PFSK-1 (cell line): Measurements from ENCODE around the gene RGS6.

ENCODE experiments used
- FOXP2 ChIP-seq: optimal IDR thresholded peaks from 2 replicates; pipeline ENCODE3; 2011; ENCODE audit warnings: borderline replicate concordance, control low read depth, inconsistent platforms; ENCODE audit not compliant: insufficient read depth; ENCODE audit errors: extremely low read length, extremely low read depth
- POLR2AphosphoS5 ChIP-seq: IDR thresholded peaks from 2 replicates; pipeline ENCODE4 v1.6.1; 2012; ENCODE audit warnings: low read depth, mild to moderate bottlenecking, control low read depth, low read length, moderate library complexity
- REST ChIP-seq, 2 experiments: IDR thresholded peaks; 2 replicates each; pipeline versions ENCODE4 v1.6.1 to v1.8.0; 2011 to 2012; ENCODE audit warnings: low read depth in 2 of 2, low read length in 2 of 2, control low read depth in 1 of 2, inconsistent platforms in 1 of 2, mild to moderate bottlenecking in 1 of 2, moderate library complexity in 1 of 2; ENCODE audit not compliant: insufficient read depth in 1 of 2
- SIN3A ChIP-seq: IDR thresholded peaks from 2 replicates; pipeline ENCODE4 v1.6.1; 2012; ENCODE audit warnings: mild to moderate bottlenecking, low read length, moderate library complexity, borderline replicate concordance; ENCODE audit not compliant: insufficient read depth
- TAF1 ChIP-seq: IDR thresholded peaks from 2 replicates; pipeline ENCODE4 v1.6.1; 2012; ENCODE audit warnings: low read length, control low read depth, borderline replicate concordance; ENCODE audit not compliant: insufficient read depth

RGS6 gene

DNA sequence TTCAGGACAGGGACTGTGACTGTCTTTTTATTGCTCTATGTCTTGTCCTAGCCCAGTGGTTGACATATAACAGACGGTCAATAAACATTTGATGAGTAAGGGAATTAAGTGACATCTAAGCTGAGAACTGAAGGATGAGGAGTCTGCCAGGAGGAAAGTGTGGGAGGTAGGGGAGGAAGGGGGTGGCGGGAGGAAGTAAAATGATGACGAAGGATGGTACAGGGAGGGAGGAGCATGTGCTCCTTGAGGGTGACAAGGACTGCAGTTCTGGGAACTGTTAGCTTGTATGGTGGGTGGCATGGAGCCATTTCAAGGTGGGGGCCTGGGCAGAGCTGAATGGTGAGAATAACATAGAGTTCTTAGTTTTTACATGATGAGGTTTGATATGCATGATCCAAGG, 64.4 kb downstream of the RGS6 start:
- TF ChIP-seq SIN3A: no peak
- no peak for TF ChIP-seq FOXP2
- no peak for TF ChIP-seq REST (IDR thresholded peaks at IDR 0.05; ENCODE audit: insufficient read depth in 1 of 2, low read depth in 2 of 2, low read length in 2 of 2)
- no peak for TF ChIP-seq TAF1
- no peak for TF ChIP-seq POLR2AphosphoS5

- TF ChIP-seq FOXP2: no peak
- TF ChIP-seq TAF1: no peak
- TF ChIP-seq REST (IDR thresholded peaks at IDR 0.05; ENCODE audit: insufficient read depth in 1 of 2, low read depth in 2 of 2, low read length in 2 of 2): no peak
- TF ChIP-seq POLR2AphosphoS5: no peak
- TF ChIP-seq SIN3A: no peak
Measured at GRCh38 chr14:72000907-72001306, 68.7 kb downstream of the RGS6 start.

GRCh38 chr14:72002731-72003130, 70.5 kb downstream of the RGS6 start:
- TF ChIP-seq TAF1: no peak
- TF ChIP-seq POLR2AphosphoS5: no peak
- no peak for TF ChIP-seq FOXP2
- no peak for TF ChIP-seq REST (IDR thresholded peaks at IDR 0.05; ENCODE audit: insufficient read depth in 1 of 2, low read depth in 2 of 2, low read length in 2 of 2)
- TF ChIP-seq SIN3A: no peak

GRCh38 chr14:72008666-72009065, 76.4 kb downstream of the RGS6 start:
- no peak for TF ChIP-seq FOXP2
- TF ChIP-seq REST (IDR thresholded peaks at IDR 0.05; ENCODE audit: insufficient read depth in 1 of 2, low read depth in 2 of 2, low read length in 2 of 2): no peak
- no peak for TF ChIP-seq POLR2AphosphoS5
- no peak for TF ChIP-seq SIN3A
- no peak for TF ChIP-seq TAF1

- TF ChIP-seq REST (IDR thresholded peaks at IDR 0.05; ENCODE audit: insufficient read depth in 1 of 2, low read depth in 2 of 2, low read length in 2 of 2) (no peak), FOXP2 (no peak), TAF1 (no peak), SIN3A (no peak), POLR2AphosphoS5 (no peak)
Measured at GRCh38 chr14:72010474-72010873, 78.2 kb downstream of the RGS6 start.
